Measurements from ENCODE around the gene EFTUD2. TPM values are rescaled to one million over a fixed set of nuclear protein-coding genes. Genes with fewer than 3 reads are reported as not detected.

EFTUD2 gene
- total RNA-seq, 4 donors from 2014 or later = 65.0 to 116 (median 81.3) TPM

GRCh38 chr17:44807817-44808155, 91.5 kb downstream of the EFTUD2 start:
- no peak overlapping the region for H3K4me3 ChIP-seq
- in situ Hi-C loops (cut with MboI; ENCODE audit: low sequenced_read_pairs in 4 of 4) (no loop called here), intact Hi-C loops (cut with DNase I; ENCODE audit: low total_unique reads) (no loop called here)
- no peak overlapping the region for H3K27ac ChIP-seq
- H3K36me3 ChIP-seq = no peaks in the 10 kb centered on the region
- no peaks in the 10 kb centered on the region for H3K4me1 ChIP-seq
- DNase-seq = no peak
- TF ChIP-seq CTCF (IDR thresholded peaks at IDR 0.05 in 4 of 5, conservative IDR thresholded peaks at IDR 0.05 in 1 of 5) (no peak), POLR2A (IDR thresholded peaks at IDR 0.05) (no peak)
- H3K9me3 ChIP-seq = no peaks in the 10 kb centered on the region
- no peak for ATAC-seq
- H3K27me3 ChIP-seq = no peaks in the 10 kb centered on the region

- Histone ChIP-seq H3K27ac (no peak overlapping the region), H3K4me1 (no peaks in the 10 kb centered on the region), H3K36me3 (no peaks in the 10 kb centered on the region), H3K9me3 (no peaks in the 10 kb centered on the region), H3K27me3 (no peaks in the 10 kb centered on the region), H3K4me3 (no peak overlapping the region)
- DNase-seq (no peak), ATAC-seq (no peak)
- no peak for TF ChIP-seq CTCF (IDR thresholded peaks at IDR 0.05 in 4 of 5, conservative IDR thresholded peaks at IDR 0.05 in 1 of 5)
- no peak for TF ChIP-seq POLR2A (IDR thresholded peaks at IDR 0.05)
- intact Hi-C loops (cut with DNase I; ENCODE audit: low total_unique reads) (no loop called here), in situ Hi-C loops (cut with MboI; ENCODE audit: low sequenced_read_pairs in 4 of 4) (no loop called here)
Observed at GRCh38 chr17:44807093-44807816, 92.0 kb downstream of the EFTUD2 start.

GRCh38 chr17:44804302-44805089, 94.7 kb downstream of the EFTUD2 start:
- no peaks in the 10 kb centered on the region for H3K9me3 ChIP-seq
- TF ChIP-seq CTCF (IDR thresholded peaks at IDR 0.05 in 4 of 5, conservative IDR thresholded peaks at IDR 0.05 in 1 of 5) = no peak
- no peak for TF ChIP-seq POLR2A (IDR thresholded peaks at IDR 0.05)
- ATAC-seq (no peak), DNase-seq (no peak)
- no peak overlapping the region for H3K27ac ChIP-seq
- no peaks in the 10 kb centered on the region for H3K36me3 ChIP-seq
- no peaks in the 10 kb centered on the region for H3K4me1 ChIP-seq
- intact Hi-C loops (cut with DNase I; ENCODE audit: low total_unique reads) = no loop called here
- H3K27me3 ChIP-seq = no peaks in the 10 kb centered on the region
- in situ Hi-C loops (cut with MboI; ENCODE audit: low sequenced_read_pairs in 4 of 4) = no loop called here
- no peak overlapping the region for H3K4me3 ChIP-seq

GRCh38 chr17:44801880-44802279, 97.4 kb downstream of the EFTUD2 start:
- H3K4me1 ChIP-seq = no peaks in the 10 kb centered on the region
- in situ Hi-C loops (cut with MboI; ENCODE audit: low sequenced_read_pairs in 4 of 4) = no loop called here
- H3K27me3 ChIP-seq = no peaks in the 10 kb centered on the region
- no peak overlapping the region for H3K27ac ChIP-seq
- H3K36me3 ChIP-seq = no peaks in the 10 kb centered on the region
- DNase-seq (no peak), ATAC-seq (no peak)
- TF ChIP-seq POLR2A (IDR thresholded peaks at IDR 0.05) (no peak), CTCF (IDR thresholded peaks at IDR 0.05 in 4 of 5, conservative IDR thresholded peaks at IDR 0.05 in 1 of 5) (no peak)
- no peaks in the 10 kb centered on the region for H3K9me3 ChIP-seq
- intact Hi-C loops (cut with DNase I; ENCODE audit: low total_unique reads) = no loop called here
- no peak overlapping the region for H3K4me3 ChIP-seq

Small RNA genes lying within 50 kb of the gene (microRNA-seq; reads per million reads assigned to microRNA genes)
- gene MIR6783 (ENCODE audit: borderline replicate concordance in 2 of 2) = 0 reads per million in 2 donors

Other genes with a start within 250 kb of the EFTUD2 start
- not detected for gene MEIOC, start 243.0 kb downstream of the EFTUD2 start, total RNA-seq
- 10 to 100 TPM; 44.3 to 54.3 (median 51.5) TPM for gene CCDC43, start 209.7 kb downstream of the EFTUD2 start, total RNA-seq
- gene DBF4B, start 190.8 kb downstream of the EFTUD2 start, total RNA-seq = 1 to 10 TPM in 3 of 4 donors, under 1 TPM in 1; 0.63 to 2.9 (median 1.7) TPM
- gene ADAM11, start 140.5 kb downstream of the EFTUD2 start, total RNA-seq = under 1 TPM in 2 of 4 donors, not detected in 2; 0.04 to 0.36 TPM
- gene GJC1, start 69.2 kb downstream of the EFTUD2 start, total RNA-seq = 1 to 10 TPM; 2.1 to 9.2 (median 4.6) TPM
- gene HIGD1B, start 51.6 kb downstream of the EFTUD2 start, total RNA-seq = 1 to 10 TPM; 1.8 to 6.6 (median 4.4) TPM
- gene GFAP, start 16.1 kb upstream of the EFTUD2 start, total RNA-seq = not detected
- gene KIF18B, start 48.3 kb upstream of the EFTUD2 start, total RNA-seq = 1 to 10 TPM in 1 of 4 donors, under 1 TPM in 1, not detected in 2; 0.09 to 1.7 TPM
- gene C1QL1, start 68.9 kb upstream of the EFTUD2 start, total RNA-seq = not detected
- gene DCAKD, start 152.2 kb upstream of the EFTUD2 start, total RNA-seq = 10 to 100 TPM in 3 of 4 donors, 1 to 10 TPM in 1; 9.8 to 14.4 (median 12.3) TPM
- 100 to 1,000 TPM in 1 of 4 donors, 10 to 100 TPM in 3; 60.7 to 127 (median 71.5) TPM for gene NMT1, start 161.9 kb upstream of the EFTUD2 start, total RNA-seq
- 100 to 1,000 TPM in 1 of 4 donors, 10 to 100 TPM in 3; 38.6 to 186 (median 75.1) TPM for gene PLCD3, start 233.1 kb upstream of the EFTUD2 start, total RNA-seq
- 1 to 10 TPM; 2.2 to 3.2 (median 2.5) TPM for gene ACBD4, start 236.2 kb upstream of the EFTUD2 start, total RNA-seq
- gene HEXIM1, start 249.0 kb upstream of the EFTUD2 start, total RNA-seq = 10 to 100 TPM; 26.3 to 79.6 (median 36.9) TPM

Data from gastrocnemius medialis (tissue), 4 donors.